ENCODE results near the gene MMP24OS.

DNA sequence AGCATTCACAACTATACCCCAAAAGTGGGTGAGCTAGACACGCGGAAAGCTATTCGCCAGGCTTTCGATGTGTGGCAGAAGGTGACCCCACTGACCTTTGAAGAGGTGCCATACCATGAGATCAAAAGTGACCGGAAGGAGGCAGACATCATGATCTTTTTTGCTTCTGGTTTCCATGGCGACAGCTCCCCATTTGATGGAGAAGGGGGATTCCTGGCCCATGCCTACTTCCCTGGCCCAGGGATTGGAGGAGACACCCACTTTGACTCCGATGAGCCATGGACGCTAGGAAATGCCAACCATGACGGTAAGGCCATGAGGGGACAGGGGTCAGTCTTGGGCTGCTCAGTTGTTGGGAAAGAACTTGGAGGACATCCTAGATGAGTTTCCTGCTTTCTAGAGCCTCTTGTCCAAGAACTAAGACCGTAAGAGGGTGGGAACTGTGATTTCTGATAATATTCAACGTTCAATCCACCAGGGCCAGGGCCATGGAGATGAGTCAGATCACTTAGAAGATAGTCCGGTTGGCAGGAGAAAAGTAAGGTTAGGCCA is 23.4 kb downstream of the MMP24OS start:
- TF ChIP-seq, protein P1, sequence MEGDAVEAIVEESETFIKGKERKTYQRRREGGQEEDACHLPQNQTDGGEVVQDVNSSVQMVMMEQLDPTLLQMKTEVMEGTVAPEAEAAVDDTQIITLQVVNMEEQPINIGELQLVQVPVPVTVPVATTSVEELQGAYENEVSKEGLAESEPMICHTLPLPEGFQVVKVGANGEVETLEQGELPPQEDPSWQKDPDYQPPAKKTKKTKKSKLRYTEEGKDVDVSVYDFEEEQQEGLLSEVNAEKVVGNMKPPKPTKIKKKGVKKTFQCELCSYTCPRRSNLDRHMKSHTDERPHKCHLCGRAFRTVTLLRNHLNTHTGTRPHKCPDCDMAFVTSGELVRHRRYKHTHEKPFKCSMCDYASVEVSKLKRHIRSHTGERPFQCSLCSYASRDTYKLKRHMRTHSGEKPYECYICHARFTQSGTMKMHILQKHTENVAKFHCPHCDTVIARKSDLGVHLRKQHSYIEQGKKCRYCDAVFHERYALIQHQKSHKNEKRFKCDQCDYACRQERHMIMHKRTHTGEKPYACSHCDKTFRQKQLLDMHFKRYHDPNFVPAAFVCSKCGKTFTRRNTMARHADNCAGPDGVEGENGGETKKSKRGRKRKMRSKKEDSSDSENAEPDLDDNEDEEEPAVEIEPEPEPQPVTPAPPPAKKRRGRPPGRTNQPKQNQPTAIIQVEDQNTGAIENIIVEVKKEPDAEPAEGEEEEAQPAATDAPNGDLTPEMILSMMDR (IDR thresholded peaks at IDR 0.05) = no peak
- no peak for TF ChIP-seq POLR2A (IDR thresholded peaks at IDR 0.05)
